Naive thymus-derived CD4-positive, alpha-beta T cell (primary cell): ENCODE data around the gene CFAP251. TPM values are rescaled to one million over a fixed set of nuclear protein-coding genes. Genes with fewer than 3 reads are reported as not detected.
A peak's percentile ranks its signal among the peaks of the same experiment; 100 is the strongest.
"Not testable (repeated sequence)": the region's sequence is repeated elsewhere in the genome, so short reads cannot be mapped to it uniquely, and the experiment has no call there.

Source experiments
- ATAC-seq: fragments of 150-1000 bp; cut with Tn5 transposase; 2 replicates; pipeline ENCODE4 v1.10.0; 2021; ENCODE audit warnings: mild to moderate bottlenecking, moderate library complexity
- CTCF ChIA-PET: fragments of 350-600 bp; sonication (Branson Sonifier 250); formaldehyde crosslinking; loops from one replicate; lab custom pipeline; 2021; ENCODE audit warnings: antibody characterized with exemption; lab: Charles Lee
- POLR2A ChIA-PET: fragments of 350-600 bp; sonication (Branson Sonifier 250); formaldehyde crosslinking; loops from one replicate; lab custom pipeline; 2021; ENCODE audit warnings: antibody characterized with exemption, inconsistent platforms; lab: Charles Lee
- DNase-seq, 9 donors: peaks; one replicate each; pipeline versions ENCODE4 v3.0.0 to v3.0.0-alpha.2; 2020 to 2022; ENCODE audit warnings: mixed read lengths in 1 of 9
- H3K27ac ChIP-seq: one replicate; pipeline ENCODE4 v1.7.0; 2013; ENCODE audit warnings: mild to moderate bottlenecking, low read depth, low read length, moderate library complexity
- H3K27me3 ChIP-seq, 2 donors: one replicate each; pipeline ENCODE4 v1.7.0; 2013; ENCODE audit warnings: low read length in 2 of 2, mild to moderate bottlenecking in 2 of 2, moderate library complexity in 2 of 2; ENCODE audit not compliant: control insufficient read depth in 2 of 2, insufficient read depth in 2 of 2
- H3K36me3 ChIP-seq, 3 experiments: 1 replicate in 2 of 3; 2 replicates in 1 of 3; pipeline ENCODE4 v1.7.0; 2013; ENCODE audit warnings: low read length in 3 of 3, mild to moderate bottlenecking in 3 of 3, moderate library complexity in 1 of 3; ENCODE audit not compliant: insufficient read depth in 3 of 3, control insufficient read depth in 2 of 3
- H3K4me1 ChIP-seq, 2 donors: one replicate each; pipeline ENCODE4 v1.7.0; 2013; ENCODE audit warnings: low read length in 2 of 2, mild to moderate bottlenecking in 2 of 2, moderate library complexity in 1 of 2; ENCODE audit not compliant: control insufficient read depth in 2 of 2, insufficient read depth in 2 of 2
- H3K4me3 ChIP-seq: 2 replicates; pipeline ENCODE4 v1.7.0; 2013; ENCODE audit warnings: mild to moderate bottlenecking, low read length
- H3K9me3 ChIP-seq, 3 experiments: 1 replicate in 2 of 3; 2 replicates in 1 of 3; pipeline ENCODE4 v1.7.0; 2013; ENCODE audit warnings: low read length in 3 of 3; ENCODE audit not compliant: control insufficient read depth in 2 of 3
- H3K27ac Mint-ChIP-seq, 9 donors: one replicate each; pipeline ENCODE4 v1.8.0; 2020 to 2022; ENCODE audit warnings: mixed read lengths in 9 of 9, mild to moderate bottlenecking in 8 of 9, moderate library complexity in 5 of 9, inconsistent platforms in 2 of 9
- H3K27me3 Mint-ChIP-seq, 5 donors: one replicate each; pipeline ENCODE4 v1.8.0; 2021 to 2022; ENCODE audit warnings: mixed read lengths in 5 of 5, mild to moderate bottlenecking in 1 of 5
- H3K36me3 Mint-ChIP-seq, 5 donors: one replicate each; pipeline ENCODE4 v1.8.0; 2020 to 2022; ENCODE audit warnings: mixed read lengths in 5 of 5, mild to moderate bottlenecking in 3 of 5, inconsistent platforms in 1 of 5
- H3K4me1 Mint-ChIP-seq, 7 donors: one replicate each; pipeline ENCODE4 v1.8.0; 2020 to 2022; ENCODE audit warnings: mixed read lengths in 7 of 7, mild to moderate bottlenecking in 3 of 7, inconsistent platforms in 1 of 7
- H3K4me3 Mint-ChIP-seq, 10 donors: one replicate each; pipeline ENCODE4 v1.8.0; 2020 to 2022; ENCODE audit warnings: mild to moderate bottlenecking in 10 of 10, mixed read lengths in 10 of 10, moderate library complexity in 6 of 10, inconsistent platforms in 2 of 10
- H3K9me3 Mint-ChIP-seq, 11 donors: one replicate each; pipeline ENCODE4 v1.8.0; 2020 to 2022; ENCODE audit warnings: mixed read lengths in 11 of 11, mild to moderate bottlenecking in 4 of 11, inconsistent platforms in 1 of 11, moderate library complexity in 1 of 11
- intact Hi-C, 2 donors: fragments of 100-400 bp; cut with micrococcal nuclease; formaldehyde crosslinking; loops; one replicate each; pipeline ENCODE4 v1.15.1; 2023
- polyA plus RNA-seq, 2 donors: library from polyadenylated mRNA; unstranded; fragments of 300-500 nt; fragmentation: Illumina TruSeq; gene quantifications; one replicate each; pipeline ENCODE4 v1.2.3, GENCODE V29; 2021
- total RNA-seq, 6 experiments: library from RNA in 5 of 6; stranded (reverse) in 5 of 6; gene quantifications; 1 replicate in 5 of 6; 2 replicates in 1 of 6; pipeline ENCODE4 v1.2.3 and lab custom pipeline; 2021 to 2026

Gene CFAP251
- total and polyA plus RNA-seq, 7 experiments from 2014 or later: 0.38 to 1.5 (median 0.88) TPM; not detected in 2

DNA sequence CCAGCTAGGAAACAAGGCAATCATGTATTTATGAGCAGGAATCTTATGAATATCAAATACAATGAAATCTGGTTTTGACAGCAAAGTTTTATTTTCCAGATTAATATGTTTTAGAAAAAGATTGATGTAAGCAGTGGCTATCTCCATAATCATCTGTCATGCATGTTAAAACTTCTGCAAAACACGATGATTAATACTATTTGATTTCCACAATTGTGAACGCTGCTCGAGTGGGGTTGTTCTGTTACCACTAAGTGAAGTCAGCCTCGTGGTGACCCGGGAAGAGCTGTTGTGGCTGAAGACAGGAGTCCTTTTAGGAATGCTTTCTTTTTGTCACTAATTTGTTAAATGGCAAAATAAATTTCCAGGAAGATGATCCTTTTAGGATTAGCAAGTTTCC is 9.4 kb downstream of the CFAP251 start:
- peak; percentile 48 for ATAC-seq

DNA sequence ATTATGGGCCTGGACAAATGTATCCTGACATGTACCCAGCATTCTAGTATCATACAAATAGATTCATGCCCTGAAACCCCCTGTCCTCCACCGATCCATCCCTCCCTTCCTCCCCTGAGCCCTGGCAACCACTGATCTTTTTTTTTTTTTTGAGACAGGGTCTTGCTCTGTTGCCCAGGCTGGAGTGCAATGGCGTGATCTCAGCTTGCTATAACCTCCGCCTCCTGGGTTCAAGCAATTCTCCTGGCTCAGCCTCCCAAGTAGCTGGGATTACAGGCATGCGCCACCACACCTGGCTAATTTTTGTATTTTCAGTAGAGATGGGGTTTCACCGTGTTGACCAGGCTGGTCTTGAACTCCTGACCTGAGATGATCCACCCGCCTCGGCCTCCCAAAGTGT is 11.2 kb downstream of the CFAP251 start:
- intact Hi-C loops, H3K4me3 ChIP-seq, DNase-seq, ATAC-seq, H3K27ac ChIP-seq, H3K4me1 ChIP-seq, H3K36me3 Mint-ChIP-seq, H3K4me1 Mint-ChIP-seq, H3K9me3 Mint-ChIP-seq, H3K27me3 Mint-ChIP-seq, CTCF ChIA-PET, H3K27me3 ChIP-seq, H3K36me3 ChIP-seq, H3K9me3 ChIP-seq, H3K4me3 Mint-ChIP-seq, H3K27ac Mint-ChIP-seq: not testable (repeated sequence)
- POLR2A ChIA-PET: interaction anchor here (0.7 kb wide), 1 partner anchor 13 kb away, joined by 3 read pairs; no protein-coding TSS in a partner anchor

More for the DNA sequence above, 9.4 kb downstream of the CFAP251 start:
- H3K27me3 ChIP-seq: no peaks in the 10 kb centered on the region
- Mint-ChIP-seq H3K4me1 (peaks cover 0 to 6% (median 0%) of the 10 kb centered on the region in 7 donors), H3K36me3 (peaks cover 0 to 3% (median 0%) of the 10 kb centered on the region in 5 donors), H3K9me3 (no peaks in the 10 kb centered on the region), H3K27ac (no peak overlapping the region), H3K4me3 (no peak overlapping the region), H3K27me3 (peaks cover 0 to 5% (median 0%) of the 10 kb centered on the region in 5 donors)
- H3K4me3 ChIP-seq: no peak overlapping the region
- DNase-seq: no peak
- no peaks in the 10 kb centered on the region for H3K4me1 ChIP-seq
- CTCF ChIA-PET: interaction anchor here (1.2 kb wide), 1 partner anchor 9 kb away, joined by 4 read pairs; the partner anchor contains the start of gene CFAP251
- no peaks in the 10 kb centered on the region for H3K36me3 ChIP-seq
- H3K27ac ChIP-seq: no peak overlapping the region
- no peaks in the 10 kb centered on the region for H3K9me3 ChIP-seq
- intact Hi-C loops: no loop called here
- POLR2A ChIA-PET: no interaction called here

DNA sequence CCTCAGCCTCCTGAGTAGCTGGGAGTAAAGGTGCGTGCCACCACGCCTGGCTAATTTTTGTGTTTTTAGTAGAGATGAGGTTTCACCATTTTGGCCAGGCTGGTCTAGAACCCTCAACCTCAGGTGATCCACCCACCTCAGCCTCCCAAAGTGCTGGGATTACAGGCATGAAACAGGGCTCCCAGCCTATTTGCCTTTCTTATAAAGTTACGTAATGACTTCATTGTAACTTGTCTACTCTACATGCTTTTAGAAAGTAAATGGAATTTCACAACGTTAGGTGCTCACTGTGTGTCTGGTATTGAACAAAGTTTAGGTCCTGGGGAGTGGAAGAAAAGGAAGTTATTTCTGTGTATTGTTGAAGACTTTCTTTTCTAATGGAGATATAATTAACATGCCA is 12.5 kb downstream of the CFAP251 start:
- Histone ChIP-seq H3K4me3 (no peak overlapping the region), H3K27ac (no peak overlapping the region), H3K36me3 (no peaks in the 10 kb centered on the region), H3K9me3 (no peaks in the 10 kb centered on the region), H3K4me1 (no peaks in the 10 kb centered on the region), H3K27me3 (no peaks in the 10 kb centered on the region)
- CTCF ChIA-PET: interaction anchor here (0.6 kb wide), 1 partner anchor 10 kb away, joined by 4 read pairs; no protein-coding TSS in a partner anchor
- Mint-ChIP-seq H3K9me3 (no peaks in the 10 kb centered on the region), H3K36me3 (peaks cover 0 to 7% (median 0%) of the 10 kb centered on the region in 5 donors), H3K4me1 (peaks cover 0 to 6% (median 0%) of the 10 kb centered on the region in 7 donors), H3K27me3 (peaks cover 0 to 5% (median 0%) of the 10 kb centered on the region in 5 donors), H3K4me3 (no peak overlapping the region), H3K27ac (no peak overlapping the region)
- no peak for DNase-seq
- intact Hi-C loops: no loop called here
- no peak for ATAC-seq
- POLR2A ChIA-PET: no interaction called here

DNA sequence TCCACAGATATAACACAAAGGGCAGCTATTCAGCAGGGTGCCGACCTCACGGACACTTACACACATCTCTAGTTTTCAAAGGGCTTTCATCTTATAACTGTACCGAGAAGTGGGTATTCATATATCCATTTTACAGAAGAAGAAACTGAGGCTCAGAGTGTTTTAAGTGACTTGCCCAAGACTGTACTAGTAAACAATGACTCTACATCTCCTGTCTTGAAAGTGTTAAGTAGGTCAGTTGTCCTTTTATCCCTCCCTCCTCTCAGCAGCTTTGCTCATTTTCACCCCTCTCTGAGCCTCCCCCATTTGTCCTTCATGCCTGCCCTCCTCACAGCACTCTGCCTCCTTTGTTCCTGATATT is 13.8 kb downstream of the CFAP251 start:
- Mint-ChIP-seq H3K9me3 (peaks cover 0 to under 1% (median 0%) of the 10 kb centered on the region in 11 donors), H3K27ac (no peak overlapping the region), H3K36me3 (peaks cover 0 to 9% (median 2%) of the 10 kb centered on the region in 5 donors), H3K4me1 (peaks cover 0 to 5% (median 0%) of the 10 kb centered on the region in 7 donors), H3K27me3 (peaks cover 0 to 5% (median 0%) of the 10 kb centered on the region in 5 donors), H3K4me3 (no peak overlapping the region)
- H3K4me1 ChIP-seq: no peaks in the 10 kb centered on the region
- H3K4me3 ChIP-seq: no peak overlapping the region
- intact Hi-C loops: no loop called here
- H3K27me3 ChIP-seq: no peaks in the 10 kb centered on the region
- DNase-seq (no peak), ATAC-seq (no peak)
- ChIA-PET CTCF (no interaction called here), POLR2A (interaction anchor here (0.6 kb wide), 1 partner anchor 785 kb away, joined by 4 read pairs; no protein-coding TSS in a partner anchor)
- H3K27ac ChIP-seq: no peak overlapping the region
- no peaks in the 10 kb centered on the region for H3K9me3 ChIP-seq
- no peaks in the 10 kb centered on the region for H3K36me3 ChIP-seq

DNA sequence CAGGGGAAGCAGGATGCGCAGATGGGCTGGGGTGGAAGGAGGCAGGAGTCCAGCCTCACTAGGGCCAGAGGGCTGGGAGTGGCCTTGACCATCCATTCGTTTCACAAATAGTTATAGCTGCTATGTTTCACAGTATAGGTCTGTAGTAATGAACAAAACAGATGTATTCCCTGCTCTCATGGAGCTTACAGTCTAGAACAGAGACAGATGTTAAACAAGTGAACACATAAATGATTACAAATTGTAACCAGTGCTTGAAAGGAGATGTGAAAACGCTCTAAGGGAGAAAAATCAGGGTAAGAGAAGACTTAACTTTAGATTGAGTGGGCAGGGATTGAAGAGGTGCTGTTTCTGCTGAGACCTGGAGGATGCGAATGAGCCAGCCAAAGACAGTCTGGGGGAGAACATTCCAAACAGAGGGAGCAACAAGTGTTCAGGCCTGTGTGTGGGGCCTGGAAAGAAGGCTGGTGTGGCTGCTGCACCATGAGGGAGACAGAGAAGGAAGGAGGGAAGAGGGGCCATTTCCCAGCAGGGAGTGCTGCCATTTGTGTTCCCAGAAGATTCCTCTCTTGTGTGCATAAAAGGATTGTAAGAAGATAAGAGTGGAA is 14.6 kb downstream of the CFAP251 start:
- intact Hi-C loops: no loop called here
- Mint-ChIP-seq H3K27ac (peak overlapping the region in 1 of 9 donors; percentile 22), H3K27me3 (peaks cover 0 to 5% (median 0%) of the 10 kb centered on the region in 5 donors), H3K36me3 (peaks cover 0 to 13% (median 4%) of the 10 kb centered on the region in 5 donors), H3K4me1 (peaks cover 3 to 6% (median 5%) of the 10 kb centered on the region in 7 donors), H3K9me3 (peaks cover 0 to 4% (median 0%) of the 10 kb centered on the region in 11 donors), H3K4me3 (no peak overlapping the region)
- ATAC-seq (no peak), DNase-seq (no peak)
- Histone ChIP-seq H3K27ac (no peak overlapping the region), H3K27me3 (no peaks in the 10 kb centered on the region), H3K4me1 (no peaks in the 10 kb centered on the region), H3K4me3 (no peak overlapping the region), H3K9me3 (no peaks in the 10 kb centered on the region), H3K36me3 (no peaks in the 10 kb centered on the region)
- ChIA-PET POLR2A (interaction anchor here (0.6 kb wide), 1 partner anchor 785 kb away, joined by 4 read pairs; no protein-coding TSS in a partner anchor), CTCF (no interaction called here)

DNA sequence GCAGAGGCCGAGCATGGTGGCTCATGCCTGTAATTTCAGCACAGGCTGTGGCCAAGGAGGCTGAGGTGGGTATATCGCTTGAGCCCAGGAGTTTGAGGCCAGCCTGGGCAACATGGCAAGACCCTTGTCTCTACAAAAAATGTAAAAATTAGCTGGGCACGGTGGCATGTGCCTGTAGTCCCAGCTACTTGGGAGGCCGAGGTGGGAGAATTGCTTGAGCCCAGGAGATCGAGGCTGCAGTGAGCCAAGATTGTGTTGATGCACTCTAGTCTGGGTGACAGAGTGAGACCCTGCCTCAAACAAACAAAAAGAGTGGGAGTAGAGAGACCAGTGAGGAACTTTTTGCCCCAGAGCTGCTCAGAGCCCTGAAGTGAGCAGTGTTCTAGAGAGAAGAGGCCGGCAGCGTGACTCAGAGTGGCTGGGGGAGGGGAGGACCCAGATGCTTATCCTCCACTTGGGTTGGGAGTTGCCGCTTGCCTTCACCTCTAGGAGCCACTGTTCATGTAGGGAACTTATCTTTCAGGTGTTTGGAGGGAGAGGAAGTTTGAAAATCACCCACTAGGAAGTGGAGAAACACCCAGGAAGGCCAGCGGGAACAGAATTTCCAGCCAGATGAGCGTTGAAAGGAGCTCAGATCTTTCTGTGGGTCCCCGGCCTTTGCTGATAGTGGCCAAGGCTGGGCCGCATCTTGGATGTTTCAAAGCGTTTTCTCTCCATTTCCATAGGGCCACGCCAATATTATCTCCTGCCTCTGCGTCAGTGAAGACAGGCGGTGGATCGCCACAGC is 15.3 kb downstream of the CFAP251 start:
- intact Hi-C loops: no loop called here
- Histone ChIP-seq H3K9me3 (no peaks in the 10 kb centered on the region), H3K27me3 (no peaks in the 10 kb centered on the region), H3K27ac (no peak overlapping the region), H3K4me3 (no peak overlapping the region), H3K36me3 (no peaks in the 10 kb centered on the region), H3K4me1 (no peaks in the 10 kb centered on the region)
- no peak overlapping the region for H3K4me3 Mint-ChIP-seq
- CTCF ChIA-PET: no interaction called here
- POLR2A ChIA-PET: no interaction called here
- peaks cover 0 to 5% (median 0%) of the 10 kb centered on the region in 5 donors for H3K27me3 Mint-ChIP-seq
- H3K27ac Mint-ChIP-seq: no peak overlapping the region
- DNase-seq: no peak
- peaks cover 0 to 14% (median 4%) of the 10 kb centered on the region in 5 donors for H3K36me3 Mint-ChIP-seq
- H3K4me1 Mint-ChIP-seq: peaks cover 3 to 6% (median 5%) of the 10 kb centered on the region in 7 donors
- peaks cover 0 to 4% (median 0%) of the 10 kb centered on the region in 11 donors for H3K9me3 Mint-ChIP-seq
- ATAC-seq: no peak
